Renal cortical epithelial cell (primary cell): Measurements from ENCODE around the gene ARL15. TPM values are rescaled to one million over a fixed set of nuclear protein-coding genes. Genes with fewer than 3 reads are reported as not detected.
"Not testable (repeated sequence)": the region's sequence is repeated elsewhere in the genome, so short reads cannot be mapped to it uniquely, and the experiment has no call there.

Experiments
- DNase-seq: peaks from one replicate; pipeline ENCODE4 v3.0.0-alpha.2; 2011; ENCODE audit warnings: low read depth
- total RNA-seq: library from RNA; depleted of rRNA; stranded (reverse); fragments of >200 nt; gene quantifications from 2 replicates; pipeline ENCODE4 v1.2.3, GENCODE V29; 2014

ARL15 gene
- total RNA-seq, 1 donor from 2014 or later: 27.7 TPM

- DNase-seq: no peak
Observed at GRCh38 chr5:53900677-53901076, 409.7 kb downstream of the ARL15 start.

GRCh38 chr5:53895091-53895683, 415.2 kb downstream of the ARL15 start:
- DNase-seq: no peak

- no peak for DNase-seq
Observed at GRCh38 chr5:53893626-53894025, 416.7 kb downstream of the ARL15 start.

GRCh38 chr5:53892224-53892623, 418.1 kb downstream of the ARL15 start:
- no peak for DNase-seq

GRCh38 chr5:53891159-53891558, 419.2 kb downstream of the ARL15 start:
- DNase-seq: no peak

GRCh38 chr5:53890490-53890889, 419.9 kb downstream of the ARL15 start:
- DNase-seq: no peak

- DNase-seq: no peak
Observed at GRCh38 chr5:53884844-53885243, 425.5 kb downstream of the ARL15 start.

GRCh38 chr5:53884417-53884816, 426.0 kb downstream of the ARL15 start:
- no peak for DNase-seq

GRCh38 chr5:53882676-53883031, 427.7 kb downstream of the ARL15 start:
- DNase-seq: no peak

- DNase-seq: no peak
Observed at GRCh38 chr5:53882006-53882675, 428.2 kb downstream of the ARL15 start.

GRCh38 chr5:53879708-53880323, 430.6 kb downstream of the ARL15 start:
- no peak for DNase-seq

GRCh38 chr5:53878015-53878414, 432.4 kb downstream of the ARL15 start:
- no peak for DNase-seq

GRCh38 chr5:53877243-53877642, 433.1 kb downstream of the ARL15 start:
- DNase-seq: peak; percentile 7

- peak; percentile 87 for DNase-seq
Observed at GRCh38 chr5:53874409-53874808, 436.0 kb downstream of the ARL15 start.

GRCh38 chr5:53873235-53873634, 437.1 kb downstream of the ARL15 start:
- DNase-seq: no peak

GRCh38 chr5:53871775-53872174, 438.6 kb downstream of the ARL15 start:
- DNase-seq: no peak

GRCh38 chr5:53871050-53871449, 439.3 kb downstream of the ARL15 start:
- no peak for DNase-seq

- DNase-seq: no peak
Observed at GRCh38 chr5:53858700-53859456, 451.5 kb downstream of the ARL15 start.

GRCh38 chr5:53856506-53856905, 453.9 kb downstream of the ARL15 start:
- DNase-seq: no peak

- not testable (repeated sequence) for DNase-seq
Observed at GRCh38 chr5:53836851-53837430, 473.4 kb downstream of the ARL15 start.

- DNase-seq: no peak
Observed at GRCh38 chr5:53834500-53834899, 475.9 kb downstream of the ARL15 start.
